Esophagus (tissue), 2 donors: Measurements from ENCODE around the gene RBM23. TPM values are rescaled to one million over a fixed set of nuclear protein-coding genes. Genes with fewer than 3 reads are reported as not detected.

Experiments used
- H3K27ac ChIP-seq, 2 donors: one replicate each; pipeline ENCODE4 v1.5.1; 2013; ENCODE audit warnings: low read depth in 2 of 2, mild to moderate bottlenecking in 2 of 2, inconsistent platforms in 1 of 2, low read length in 1 of 2, moderate library complexity in 1 of 2
- H3K27me3 ChIP-seq, 2 donors: one replicate each; pipeline ENCODE4 v1.6.1; 2013; ENCODE audit warnings: low read length in 2 of 2, control low read depth in 1 of 2, mild to moderate bottlenecking in 1 of 2; ENCODE audit not compliant: insufficient read depth in 2 of 2, control insufficient read depth in 1 of 2
- H3K36me3 ChIP-seq, 2 donors: one replicate each; pipeline ENCODE4 v1.6.1; 2013; ENCODE audit warnings: low read length in 1 of 2; ENCODE audit not compliant: control insufficient read depth in 2 of 2, insufficient read depth in 2 of 2
- H3K4me1 ChIP-seq, 2 donors: one replicate each; pipeline ENCODE4 v1.6.1; 2013; ENCODE audit warnings: low read length in 1 of 2; ENCODE audit not compliant: control insufficient read depth in 2 of 2, insufficient read depth in 2 of 2
- H3K4me3 ChIP-seq, 2 donors: one replicate each; pipeline ENCODE4 v1.5.1; 2013; ENCODE audit warnings: low read length in 2 of 2, mild to moderate bottlenecking in 2 of 2, low read depth in 1 of 2, moderate library complexity in 1 of 2
- H3K9me3 ChIP-seq, 2 donors: one replicate each; pipeline ENCODE4 v1.6.1; 2013; ENCODE audit warnings: mild to moderate bottlenecking in 2 of 2, low read depth in 1 of 2, low read length in 1 of 2, moderate library complexity in 1 of 2; ENCODE audit not compliant: control insufficient read depth in 2 of 2, insufficient read depth in 1 of 2
- WGBS, 2 donors: extraction: QIAGEN DNeasy Blood & Tissue Kit; methylation state at CpG; one replicate each; pipeline ENCODE4 v1.1.7; 2013; 5-methylcytosine and 5-hydroxymethylcytosine counted together
- polyA plus RNA-seq, 2 donors: library from polyadenylated mRNA; stranded (reverse); fragments of 200-250 nt; gene quantifications; one replicate each; pipeline ENCODE4 v1.2.3, GENCODE V29; 2013
- donor health status: healthy with polysubstance abuse.
- donor health status: Bipolar disorder and iron deficiency.

RBM23 gene
- polyA plus RNA-seq, 2 donors = 21.2 to 35.8 TPM

DNA sequence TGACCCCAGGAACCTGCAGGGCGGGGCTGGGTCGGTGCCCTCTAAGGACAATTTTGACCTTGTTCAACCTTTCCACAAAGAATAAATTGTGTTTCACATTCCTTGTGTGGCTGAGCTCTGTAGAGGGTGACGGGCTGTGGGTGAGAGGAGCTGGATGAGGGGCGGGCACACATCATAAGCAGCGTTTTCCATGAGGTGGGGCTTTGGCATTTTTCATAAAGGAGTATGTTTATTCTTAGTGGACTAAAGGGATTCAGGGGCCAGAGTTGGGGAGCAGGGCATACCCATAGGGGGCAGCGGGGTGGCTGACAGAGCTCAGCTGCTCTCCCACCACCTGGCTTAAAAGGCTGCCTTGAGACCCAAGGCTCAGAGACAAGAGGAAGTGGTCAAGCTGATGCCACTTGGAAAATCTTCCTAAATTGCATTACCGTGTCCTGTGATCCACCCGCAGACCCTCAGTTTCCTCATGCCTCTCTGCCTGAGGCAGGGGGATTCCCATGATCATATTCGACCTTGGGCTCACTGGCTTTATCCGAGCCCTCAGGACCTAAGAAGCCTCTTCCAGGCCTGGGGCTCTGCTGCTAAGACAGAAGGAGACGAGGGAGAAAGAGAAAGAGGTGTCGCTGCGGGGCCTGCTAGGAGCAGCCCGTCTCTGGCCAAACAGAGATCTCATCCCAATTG, 71.1 kb downstream of the RBM23 start:
- H3K4me1 ChIP-seq = peaks cover 13 to 39% of the 10 kb centered on the region in 2 donors
- no peaks in the 10 kb centered on the region for H3K9me3 ChIP-seq
- no peak overlapping the region for H3K4me3 ChIP-seq
- H3K27ac ChIP-seq = peak overlapping the region; percentile 84 to 93
- H3K36me3 ChIP-seq = peaks cover 10 to 37% of the 10 kb centered on the region in 2 donors
- WGBS, 2 donors = 28 to 37% methylated on average over 14 of the region's 14 CpGs
- H3K27me3 ChIP-seq = no peaks in the 10 kb centered on the region

DNA sequence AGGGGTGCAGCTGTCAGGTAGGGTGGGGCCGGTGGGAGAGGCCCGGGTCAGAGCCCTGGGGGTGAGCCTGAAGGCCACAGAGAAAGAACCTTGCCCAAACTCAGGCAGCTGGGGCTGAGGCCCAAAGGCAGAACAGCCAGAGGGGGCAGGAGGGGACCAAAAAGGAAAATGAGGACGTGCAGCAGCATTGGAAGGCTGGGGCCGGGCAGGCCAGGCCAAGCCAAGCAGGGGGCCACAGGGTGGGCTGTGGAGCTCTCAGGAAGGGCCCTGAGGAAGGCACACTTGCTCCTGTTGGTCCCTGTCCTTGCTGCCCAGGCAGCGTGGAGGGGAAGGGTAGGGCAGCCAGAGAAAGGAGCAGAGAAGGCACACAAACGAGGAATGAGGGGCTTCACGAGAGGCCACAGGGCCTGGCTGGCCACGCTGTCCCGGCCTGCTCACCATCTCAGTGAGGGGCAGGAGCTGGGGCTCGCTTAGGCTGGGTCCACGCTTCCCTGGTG, 72.1 kb downstream of the RBM23 start:
- peaks cover 16 to 46% of the 10 kb centered on the region in 2 donors for H3K36me3 ChIP-seq
- 63 to 68% methylated on average over 7 to 11 of the region's 11 CpGs for WGBS, 2 donors
- no peak overlapping the region for H3K4me3 ChIP-seq
- H3K27ac ChIP-seq = peak overlapping the region; percentile 34 to 61
- H3K9me3 ChIP-seq = no peaks in the 10 kb centered on the region
- no peaks in the 10 kb centered on the region for H3K27me3 ChIP-seq
- H3K4me1 ChIP-seq = peaks cover 13 to 43% of the 10 kb centered on the region in 2 donors

DNA sequence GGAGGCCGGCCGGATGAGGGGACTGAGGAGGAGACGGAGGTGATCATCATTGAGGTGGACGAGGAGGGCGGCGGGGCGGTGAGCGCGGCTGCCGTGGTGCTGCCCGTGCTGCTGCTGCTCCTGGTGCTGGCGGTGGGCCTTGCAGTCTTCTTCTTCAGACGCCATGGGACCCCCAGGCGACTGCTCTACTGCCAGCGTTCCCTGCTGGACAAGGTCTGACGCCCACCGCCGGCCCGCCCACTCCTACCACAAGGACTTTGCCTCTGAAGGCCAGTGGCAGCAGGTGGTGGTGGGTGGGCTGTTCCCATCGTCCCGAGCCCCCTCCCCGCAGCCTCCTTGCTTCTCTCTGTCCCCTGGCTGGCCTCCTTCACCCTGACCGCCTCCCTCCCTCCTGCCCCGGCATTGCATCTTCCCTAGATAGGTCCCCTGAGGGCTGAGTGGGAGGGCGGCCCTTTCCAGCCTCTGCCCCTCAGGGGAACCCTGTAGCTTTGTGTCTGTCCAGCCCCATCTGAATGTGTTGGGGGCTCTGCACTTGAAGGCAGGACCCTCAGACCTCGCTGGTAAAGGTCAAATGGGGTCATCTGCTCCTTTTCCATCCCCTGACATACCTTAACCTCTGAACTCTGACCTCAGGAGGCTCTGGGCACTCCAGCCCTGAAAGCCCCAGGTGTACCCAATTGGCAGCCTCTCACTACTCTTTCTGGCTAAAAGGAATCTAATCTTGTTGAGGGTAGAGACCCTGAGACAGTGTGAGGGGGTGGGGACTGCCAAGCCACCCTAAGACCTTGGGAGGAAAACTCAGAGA, 72.9 kb downstream of the RBM23 start:
- H3K9me3 ChIP-seq = no peaks in the 10 kb centered on the region
- peaks cover 9 to 40% of the 10 kb centered on the region in 2 donors for H3K4me1 ChIP-seq
- no peak overlapping the region for H3K4me3 ChIP-seq
- H3K27me3 ChIP-seq = no peaks in the 10 kb centered on the region
- WGBS, 2 donors = 85 to 88% methylated on average over 25 to 26 of the region's 26 CpGs
- H3K36me3 ChIP-seq = peaks cover 16 to 54% of the 10 kb centered on the region in 2 donors
- H3K27ac ChIP-seq = peak overlapping the region; percentile 5 to 14

DNA sequence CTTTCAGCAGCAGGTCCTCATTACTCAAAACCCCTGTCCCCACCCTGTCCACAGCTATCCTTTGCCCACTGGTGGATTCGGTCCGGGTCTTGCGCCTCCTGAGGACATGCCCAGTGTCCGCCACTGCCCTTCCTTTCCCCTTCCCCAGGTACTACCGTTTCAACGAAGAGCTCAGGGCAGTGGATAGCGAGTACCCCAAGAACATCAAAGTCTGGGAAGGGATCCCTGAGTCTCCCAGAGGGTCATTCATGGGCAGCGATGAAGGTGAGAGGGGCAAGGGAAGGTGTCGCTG, 73.9 kb downstream of the RBM23 start:
- Histone ChIP-seq H3K27me3 (no peaks in the 10 kb centered on the region), H3K27ac (no peak overlapping the region), H3K36me3 (peaks cover 16 to 54% of the 10 kb centered on the region in 2 donors), H3K9me3 (no peaks in the 10 kb centered on the region), H3K4me1 (peaks cover 9 to 35% of the 10 kb centered on the region in 2 donors), H3K4me3 (no peak overlapping the region)
- 83% methylated on average over 9 of the region's 9 CpGs for WGBS, 2 donors

DNA sequence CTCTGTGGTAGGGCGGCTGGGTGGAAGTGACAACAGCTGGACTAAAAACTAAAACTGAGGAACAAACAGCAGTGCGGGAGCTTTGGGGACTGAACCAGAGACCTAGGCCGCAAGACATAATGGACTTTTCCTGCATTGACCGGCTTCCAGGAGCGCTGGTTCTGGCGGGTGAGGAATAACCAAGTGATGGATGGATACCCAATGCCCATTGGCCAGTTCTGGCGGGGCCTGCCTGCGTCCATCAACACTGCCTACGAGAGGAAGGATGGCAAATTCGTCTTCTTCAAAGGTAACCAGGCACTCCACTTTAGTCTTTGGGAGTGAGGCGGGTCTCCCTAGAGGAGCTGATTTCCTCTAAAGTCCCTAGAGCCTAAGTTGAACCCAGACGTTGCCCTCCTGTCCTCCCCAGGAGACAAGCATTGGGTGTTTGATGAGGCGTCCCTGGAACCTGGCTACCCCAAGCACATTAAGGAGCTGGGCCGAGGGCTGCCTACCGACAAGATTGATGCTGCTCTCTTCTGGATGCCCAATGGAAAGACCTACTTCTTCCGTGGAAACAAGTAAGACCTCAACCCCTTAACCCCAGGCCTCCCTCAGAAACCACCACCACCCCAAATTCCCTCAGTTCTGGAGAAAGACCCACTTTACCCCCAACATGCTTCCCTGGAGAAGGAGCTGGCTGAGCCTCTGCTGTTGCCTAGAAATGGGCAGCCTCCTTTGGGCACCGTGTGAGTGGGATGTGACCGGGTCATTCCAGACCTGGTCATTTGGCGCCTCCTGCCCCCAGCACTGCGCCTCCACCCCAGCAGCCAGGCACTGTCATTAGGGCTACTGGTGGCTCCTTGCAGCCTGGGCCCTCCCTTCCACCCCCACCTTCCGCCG, 74.5 kb downstream of the RBM23 start:
- Histone ChIP-seq H3K9me3 (no peaks in the 10 kb centered on the region), H3K4me3 (no peak overlapping the region), H3K36me3 (peaks cover 16 to 54% of the 10 kb centered on the region in 2 donors), H3K27me3 (no peaks in the 10 kb centered on the region), H3K27ac (peak overlapping the region in 1 of 2 donors; percentile 37), H3K4me1 (peaks cover 9 to 34% of the 10 kb centered on the region in 2 donors)
- 88 to 91% methylated on average over 22 of the region's 22 CpGs for WGBS, 2 donors

Other genes starting within 250 kb of the RBM23 start
- gene OXA1L, start 152.5 kb downstream of the RBM23 start, polyA plus RNA-seq = 10 to 100 TPM; 51.6 to 88.9 TPM
- gene SLC7A7, start 103.7 kb downstream of the RBM23 start, polyA plus RNA-seq = 1 to 10 TPM in 1 of 2 donors, under 1 TPM in 1; 0.98 to 1.5 TPM
- 100 to 1,000 TPM in 1 of 2 donors, 10 to 100 TPM in 1; 99.8 to 182 TPM for gene MRPL52, start 89.3 kb downstream of the RBM23 start, polyA plus RNA-seq
- gene MMP14, start 82.6 kb downstream of the RBM23 start, polyA plus RNA-seq = 10 to 100 TPM; 54.1 to 81.6 TPM
- 100 to 1,000 TPM in 1 of 2 donors, 10 to 100 TPM in 1; 69.8 to 129 TPM for gene LRP10, start 47.4 kb downstream of the RBM23 start, polyA plus RNA-seq
- gene REM2, start 35.9 kb downstream of the RBM23 start, polyA plus RNA-seq = 1 to 10 TPM in 1 of 2 donors, under 1 TPM in 1; 0.31 to 1.1 TPM
- 10 to 100 TPM; 31.4 to 47.1 TPM for gene PRMT5, start 10.2 kb upstream of the RBM23 start, polyA plus RNA-seq
- 10 to 100 TPM; 17.0 to 23.5 TPM for gene HAUS4, start 37.9 kb upstream of the RBM23 start, polyA plus RNA-seq
- 10 to 100 TPM; 16.5 to 19.7 TPM for gene AJUBA, start 63.4 kb upstream of the RBM23 start, polyA plus RNA-seq
- gene C14orf93, start 91.0 kb upstream of the RBM23 start, polyA plus RNA-seq = 1 to 10 TPM; 4.7 to 6.1 TPM
- 100 to 1,000 TPM in 1 of 2 donors, 10 to 100 TPM in 1; 35.1 to 136 TPM for gene PSMB5, start 115.8 kb upstream of the RBM23 start, polyA plus RNA-seq
- not detected for gene PSMB11, start 123.1 kb upstream of the RBM23 start, polyA plus RNA-seq
- 1 to 10 TPM; 4.2 to 7.4 TPM for gene CDH24, start 138.4 kb upstream of the RBM23 start, polyA plus RNA-seq
- gene ACIN1, start 176.0 kb upstream of the RBM23 start, polyA plus RNA-seq = 100 to 1,000 TPM in 1 of 2 donors, 10 to 100 TPM in 1; 70.5 to 136 TPM
- 10 to 100 TPM; 14.9 to 38.4 TPM for gene C14orf119, start 176.4 kb upstream of the RBM23 start, polyA plus RNA-seq
- under 1 TPM in 1 of 2 donors, not detected in 1; 0.01 TPM for gene CIROP, start 185.8 kb upstream of the RBM23 start, polyA plus RNA-seq
- under 1 TPM in 1 of 2 donors, not detected in 1; 0.02 TPM for gene CEBPE, start 200.1 kb upstream of the RBM23 start, polyA plus RNA-seq